GM21723 (cell line): ENCODE measurements around the gene CCR5AS.
"Not testable (repeated sequence)": the region's sequence is repeated elsewhere in the genome, so short reads cannot be mapped to it uniquely, and the experiment has no call there.

Experiments
- ATAC-seq: cut with Tn5 transposase; IDR thresholded peaks from one replicate; pipeline ENCODE4 v1.9.1; 2021; ENCODE audit warnings: mild to moderate bottlenecking, moderate library complexity; ENCODE audit not compliant: unreplicated experiment

Gene CCR5AS

DNA sequence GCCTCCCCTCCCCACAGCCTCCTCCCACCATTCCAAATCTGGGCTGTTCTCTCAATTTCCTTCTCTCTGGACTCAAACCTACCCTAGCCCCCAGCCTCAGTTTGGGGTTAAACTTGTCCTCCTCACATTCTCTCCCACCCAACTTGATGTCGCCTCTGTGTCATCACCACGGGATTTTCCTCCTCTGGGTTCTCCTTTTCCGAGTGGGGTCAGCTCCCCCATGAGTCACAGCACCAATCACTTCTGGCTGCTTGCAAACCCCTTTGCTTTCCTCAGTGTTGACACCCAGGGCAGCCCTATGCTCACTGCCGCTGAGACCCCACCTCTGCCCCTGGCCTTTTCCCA lies 451 bp downstream of the CCR5AS start:
- no peak for ATAC-seq

DNA sequence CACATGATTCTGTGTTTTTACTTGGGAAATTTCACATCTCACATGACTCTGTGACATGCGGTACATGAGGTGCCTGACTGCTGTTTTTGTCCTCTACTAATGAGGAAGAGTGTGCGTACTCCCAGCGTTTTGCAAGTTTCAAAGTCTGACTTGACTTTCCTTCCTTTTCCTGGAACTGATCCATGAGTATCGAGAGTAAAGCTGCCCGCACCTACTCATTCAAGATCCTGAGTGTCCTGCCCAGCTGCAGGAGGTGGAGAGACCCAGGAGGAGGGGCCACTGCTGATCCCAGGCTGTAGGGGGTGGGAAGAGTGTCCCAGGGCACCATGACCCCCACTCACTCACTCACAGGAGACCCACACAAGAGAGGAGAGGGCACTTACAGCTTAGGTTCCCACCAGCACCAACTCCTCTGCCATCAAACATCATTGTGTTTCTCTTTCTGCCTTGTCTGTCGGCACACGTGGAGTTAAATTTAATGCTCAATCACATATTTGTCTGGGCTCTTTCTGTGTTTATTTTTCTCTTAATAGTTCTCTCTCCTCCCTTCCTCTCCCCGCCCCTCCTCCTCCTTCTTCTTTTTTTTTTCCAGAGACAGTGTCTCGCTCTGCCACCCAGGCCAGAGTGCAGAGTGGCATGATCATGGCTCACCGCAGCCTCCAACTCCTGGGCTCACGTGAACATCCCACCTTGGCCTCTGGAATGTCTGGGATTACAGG lies 1.4 kb downstream of the CCR5AS start:
- no peak for ATAC-seq

DNA sequence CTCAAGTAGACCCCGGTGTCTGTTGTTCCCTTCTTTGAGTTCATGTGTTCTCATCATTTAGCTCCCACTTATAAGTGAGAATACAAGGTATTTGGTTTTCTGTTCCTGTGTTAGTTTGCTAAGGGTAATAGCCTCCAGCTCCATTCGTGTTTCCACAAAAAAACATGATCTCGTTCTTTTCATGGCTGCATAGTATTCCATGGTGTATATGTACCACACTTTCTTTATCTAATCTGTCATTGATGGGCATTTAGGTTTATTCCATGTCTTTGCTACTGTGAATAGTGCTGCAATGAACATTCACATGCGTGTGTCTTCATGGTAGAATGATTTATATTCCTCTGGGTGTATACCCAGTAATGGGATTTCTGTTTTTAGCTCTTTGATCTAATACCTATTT lies 4.0 kb downstream of the CCR5AS start:
- not testable (repeated sequence) for ATAC-seq

DNA sequence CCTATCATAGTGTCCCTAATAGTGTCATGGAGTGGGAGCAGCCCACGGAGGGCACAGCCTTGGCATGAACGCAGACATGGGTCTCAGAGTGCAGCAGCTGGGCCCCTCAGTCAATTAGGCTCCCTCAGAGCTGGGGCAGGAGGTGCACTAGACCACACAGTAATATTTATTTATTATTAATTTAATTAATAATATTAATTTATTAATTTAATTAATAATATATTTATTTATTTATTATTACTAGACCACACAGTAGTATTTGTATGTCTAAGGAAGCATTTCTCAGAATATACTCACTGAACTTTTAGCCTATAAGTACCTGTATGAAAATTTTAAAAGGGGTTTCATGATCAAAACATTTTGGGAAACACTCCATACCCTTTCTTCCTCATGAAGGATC lies 5.3 kb downstream of the CCR5AS start:
- no peak for ATAC-seq

DNA sequence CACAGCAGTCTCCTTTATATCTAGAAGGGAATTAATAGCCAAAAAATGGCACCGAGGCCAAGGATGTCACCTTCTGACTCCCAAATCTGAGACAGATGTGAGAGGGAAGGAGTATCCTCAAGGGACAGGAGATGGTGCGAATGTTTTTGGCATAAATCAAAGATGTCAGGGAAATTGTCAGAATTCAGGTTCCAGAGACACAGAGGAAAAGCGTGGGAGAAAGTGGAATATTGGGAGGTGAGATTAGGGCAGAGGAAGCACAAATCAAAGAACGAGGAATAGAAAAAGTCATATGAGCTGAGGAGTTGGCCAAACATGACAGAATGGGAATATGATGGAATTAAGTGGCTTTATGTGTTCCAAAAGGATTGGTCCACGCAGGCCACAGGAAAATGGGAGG lies 6.0 kb downstream of the CCR5AS start:
- no peak for ATAC-seq

DNA sequence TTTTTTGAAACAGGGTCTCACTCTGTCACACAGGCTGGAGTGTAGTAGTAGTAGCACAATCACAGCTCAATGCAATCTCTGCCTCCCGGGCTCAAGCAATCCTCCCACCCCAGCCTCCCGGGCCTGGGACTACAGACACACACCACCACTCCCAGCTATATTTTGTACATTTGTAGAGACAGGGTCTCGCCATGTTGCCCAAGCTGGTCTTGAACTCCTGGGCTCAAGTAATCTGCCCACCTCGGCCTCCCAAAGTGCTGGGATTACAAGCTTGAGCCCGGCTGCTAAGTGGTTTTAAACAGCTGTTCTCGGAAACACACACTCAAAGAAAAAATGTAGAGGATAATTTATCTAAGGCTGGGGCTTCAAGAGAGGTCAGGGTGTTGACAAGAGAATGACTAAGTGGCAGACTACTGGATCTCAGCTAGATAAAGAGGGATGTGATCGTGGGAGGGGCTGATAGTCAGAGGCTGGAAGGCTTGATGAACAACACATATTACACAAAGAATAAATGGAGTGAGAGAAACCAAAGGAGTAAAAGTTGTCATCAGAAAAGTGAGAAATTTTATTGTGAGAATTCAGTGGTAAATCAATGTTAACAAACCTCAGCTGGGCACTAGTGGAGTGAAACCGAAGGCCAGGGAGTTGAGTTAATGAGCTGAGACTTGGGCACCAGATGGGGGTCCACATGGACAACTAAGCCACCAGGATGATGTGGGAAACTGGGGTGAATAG lies 6.7 kb downstream of the CCR5AS start:
- no peak for ATAC-seq

DNA sequence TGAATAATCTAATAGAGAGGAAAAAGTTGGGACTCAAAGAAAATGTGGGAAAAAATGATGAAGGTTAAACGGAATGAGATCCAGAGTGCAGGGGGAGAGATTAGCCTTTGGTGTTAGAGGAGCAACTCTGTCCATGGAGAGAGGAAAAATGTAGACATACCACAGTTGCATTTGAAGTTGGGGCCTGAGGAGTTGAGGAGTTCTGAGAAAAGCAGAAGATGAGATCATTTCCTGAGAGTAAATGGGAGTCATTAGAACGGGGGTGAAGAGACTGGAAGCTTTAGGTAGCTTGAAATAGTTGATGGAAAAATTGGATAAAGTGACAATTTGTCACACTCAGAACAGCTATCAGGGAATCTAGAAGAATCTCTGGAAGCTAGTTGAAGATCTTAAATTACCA lies 7.3 kb downstream of the CCR5AS start:
- ATAC-seq, result no peak

DNA sequence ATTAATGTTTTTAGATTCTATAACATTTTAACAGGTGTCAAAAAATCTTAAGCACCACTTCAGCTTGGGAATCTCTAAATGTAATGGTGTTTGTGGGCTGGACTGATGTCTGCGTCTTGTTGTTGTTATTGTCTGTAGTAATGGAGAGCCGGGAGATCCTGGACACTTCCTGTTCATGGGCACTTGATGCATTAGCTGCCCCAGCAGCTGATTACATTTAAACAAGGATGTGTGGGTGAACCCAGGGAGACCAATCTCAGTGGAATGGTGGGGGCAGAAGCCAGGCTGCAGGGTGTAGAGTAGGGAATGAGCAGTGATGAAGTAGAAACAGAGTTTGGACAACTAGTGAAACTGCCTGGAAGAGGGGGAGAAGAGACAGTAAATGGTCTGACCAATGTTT lies 7.8 kb downstream of the CCR5AS start:
- no peak for ATAC-seq

DNA sequence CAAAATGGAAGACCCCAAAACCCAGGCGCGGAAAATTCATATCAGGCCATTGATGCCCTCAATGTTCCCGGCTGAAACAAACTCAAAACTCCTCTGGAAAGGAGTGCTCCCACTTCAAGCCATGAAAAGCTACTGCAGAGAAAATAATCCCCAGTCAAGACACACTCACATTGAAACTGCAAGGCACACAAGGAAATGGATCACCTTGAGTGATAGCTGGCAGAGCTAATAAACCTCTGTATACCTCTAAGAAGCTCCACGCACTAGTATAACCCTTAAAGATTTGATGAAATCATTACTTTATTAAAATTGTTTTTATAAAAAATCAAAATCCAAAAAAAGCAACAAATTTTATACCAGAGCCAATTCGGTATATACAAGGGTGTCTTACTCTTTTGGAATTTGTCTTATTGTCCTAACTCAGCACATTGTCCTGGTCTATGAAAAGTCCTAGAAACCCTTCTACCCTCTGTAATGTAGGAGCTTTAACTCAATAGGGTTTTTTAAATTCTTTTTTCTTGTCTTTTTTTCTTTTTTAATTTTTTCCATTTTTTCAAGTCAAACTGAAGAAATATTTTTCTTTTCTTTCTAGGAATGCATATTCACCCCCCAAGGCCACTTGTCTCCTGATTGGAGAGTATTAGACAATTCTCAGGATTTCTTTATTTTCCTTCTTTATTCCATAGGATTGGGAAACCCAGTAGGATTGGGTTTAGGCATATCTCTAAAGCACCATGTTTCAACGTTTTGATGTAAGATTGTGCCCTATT lies 8.5 kb downstream of the CCR5AS start:
- ATAC-seq, result no peak

DNA sequence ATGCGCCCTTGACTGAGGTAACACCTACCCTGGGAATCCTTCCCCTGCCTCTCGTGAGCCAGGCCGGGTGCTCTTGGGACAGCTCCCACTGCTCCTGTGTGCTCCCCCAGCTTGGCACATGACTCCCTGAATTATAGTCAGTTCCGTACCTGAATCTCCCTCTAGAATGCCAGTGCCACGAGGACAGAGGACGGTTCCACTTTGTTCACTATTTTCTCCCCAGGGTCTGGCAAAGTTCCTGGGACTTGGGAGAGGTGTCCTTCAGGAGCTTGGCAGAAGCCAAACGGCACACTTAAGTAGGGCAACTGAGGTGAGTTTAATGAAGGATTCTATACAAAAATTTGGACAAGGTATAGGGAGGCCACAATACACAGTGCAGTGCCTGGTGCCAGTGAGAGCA lies 9.8 kb downstream of the CCR5AS start:
- no peak for ATAC-seq

DNA sequence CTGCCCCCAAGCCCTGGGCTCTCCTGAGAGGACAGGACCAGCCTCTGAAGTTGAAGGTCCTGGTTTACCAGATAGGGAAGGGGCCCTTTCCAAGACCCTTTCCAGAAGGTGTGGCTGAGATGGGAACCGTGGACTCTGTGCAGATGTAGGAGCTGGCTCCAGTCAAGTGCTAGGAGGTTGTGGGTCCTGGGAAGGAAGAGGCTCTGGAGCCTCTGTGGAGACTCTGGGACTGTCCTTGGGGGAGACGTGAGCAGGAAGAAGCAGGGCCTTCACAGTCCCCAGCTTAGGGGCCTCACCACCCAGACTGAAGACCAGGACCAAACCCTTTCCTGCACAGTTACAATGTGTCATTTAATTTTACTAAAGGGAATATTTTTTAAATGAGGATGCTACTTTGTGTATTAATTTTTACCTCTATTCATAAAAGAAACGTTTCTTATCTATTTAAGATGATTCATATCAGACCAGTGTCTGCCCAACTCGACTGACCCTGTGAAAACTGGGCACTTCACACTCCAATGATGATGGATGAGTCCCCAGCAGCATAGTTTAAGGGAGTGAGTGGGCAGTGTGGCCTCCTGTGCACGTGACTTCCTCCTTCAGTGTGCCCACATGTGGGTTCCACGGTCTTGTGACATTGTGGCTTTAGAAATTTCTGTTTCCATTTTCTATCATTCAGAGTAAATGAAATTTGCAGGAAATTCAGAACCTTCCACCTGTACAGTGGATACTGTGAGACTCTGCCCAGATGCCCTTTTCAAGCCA lies 10.9 kb downstream of the CCR5AS start:
- no peak for ATAC-seq

DNA sequence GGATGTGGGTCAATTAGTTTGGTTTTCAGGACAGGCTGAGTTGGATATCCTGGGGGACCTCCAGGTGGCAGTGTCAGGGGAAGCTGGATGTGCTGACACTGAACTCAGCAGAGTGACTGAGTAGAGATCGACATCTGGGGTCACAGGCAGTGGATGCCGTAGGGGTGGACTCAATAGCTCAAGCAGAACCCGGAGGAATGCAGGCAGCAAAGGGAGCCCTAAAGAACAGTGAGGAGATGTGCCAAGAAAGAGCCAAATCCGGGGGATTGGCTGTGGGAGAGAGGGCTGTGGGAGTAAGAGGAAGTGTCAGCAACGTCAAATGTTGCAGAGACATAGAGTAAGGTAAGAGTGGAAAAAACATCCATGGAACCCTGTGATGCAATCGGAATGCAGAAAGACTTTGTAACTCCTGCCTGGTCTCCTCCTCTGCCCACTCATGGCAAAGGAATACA lies 11.6 kb downstream of the CCR5AS start:
- no peak for ATAC-seq

DNA sequence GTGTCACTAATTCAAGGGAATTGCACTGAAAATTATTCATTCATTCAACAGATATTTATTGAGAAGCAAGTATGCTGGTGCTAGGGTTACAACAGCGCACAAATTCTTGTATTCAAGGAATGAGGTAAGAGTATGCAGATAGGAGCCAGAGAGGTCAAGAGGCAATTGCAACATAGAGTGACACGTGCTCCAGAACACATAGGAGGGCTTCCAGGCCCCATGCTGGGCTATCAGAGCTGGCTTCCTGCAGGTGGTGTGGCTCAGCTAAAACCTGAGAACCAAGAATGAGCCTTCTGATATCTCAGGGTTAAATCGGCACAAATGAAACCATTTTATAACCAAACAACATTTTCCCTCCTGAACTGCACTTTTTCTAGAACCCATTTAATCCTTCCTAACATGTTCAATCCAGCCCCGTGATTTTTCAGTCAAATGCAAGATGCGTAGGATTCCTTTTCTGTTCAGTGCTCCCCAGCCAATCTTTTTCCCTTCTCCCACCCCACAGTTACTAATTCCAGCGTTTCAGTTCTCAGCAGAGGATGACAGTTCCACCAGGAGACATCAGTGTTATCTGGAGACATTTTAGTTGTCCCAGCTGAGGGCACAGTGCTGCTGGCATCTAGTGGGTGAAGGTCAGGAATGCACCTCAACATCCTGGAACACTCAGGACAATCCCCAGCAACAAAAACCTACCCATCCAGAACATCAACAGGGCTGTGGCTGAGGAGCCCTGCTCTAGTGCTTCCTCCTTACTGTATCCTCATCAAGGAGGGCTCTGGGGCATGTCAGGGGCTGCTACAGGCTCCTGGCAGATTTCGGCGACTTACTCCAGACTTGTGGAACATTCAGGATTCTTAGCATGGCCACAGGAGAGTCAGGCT lies 13.1 kb downstream of the CCR5AS start:
- ATAC-seq, result no peak

DNA sequence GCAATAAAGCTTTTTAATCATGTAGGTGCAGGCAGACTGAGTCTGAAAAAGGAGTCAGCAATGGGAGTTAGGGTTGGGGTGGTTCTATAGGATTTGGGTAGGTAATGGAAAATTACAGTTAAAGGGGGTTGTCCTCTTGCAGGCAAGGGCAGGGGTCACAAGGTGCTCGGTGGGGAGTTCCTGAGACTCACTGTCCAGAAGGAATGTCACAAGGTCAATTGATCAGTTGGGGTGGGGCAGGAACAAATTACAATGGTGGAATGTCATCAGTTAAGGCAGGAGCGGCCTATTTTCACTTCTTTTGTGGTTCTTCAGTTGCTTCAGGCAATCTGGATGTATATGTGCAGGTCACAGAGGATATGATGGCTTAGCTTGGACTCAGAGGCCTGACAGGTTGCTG lies 13.9 kb downstream of the CCR5AS start:
- ATAC-seq, result no peak

DNA sequence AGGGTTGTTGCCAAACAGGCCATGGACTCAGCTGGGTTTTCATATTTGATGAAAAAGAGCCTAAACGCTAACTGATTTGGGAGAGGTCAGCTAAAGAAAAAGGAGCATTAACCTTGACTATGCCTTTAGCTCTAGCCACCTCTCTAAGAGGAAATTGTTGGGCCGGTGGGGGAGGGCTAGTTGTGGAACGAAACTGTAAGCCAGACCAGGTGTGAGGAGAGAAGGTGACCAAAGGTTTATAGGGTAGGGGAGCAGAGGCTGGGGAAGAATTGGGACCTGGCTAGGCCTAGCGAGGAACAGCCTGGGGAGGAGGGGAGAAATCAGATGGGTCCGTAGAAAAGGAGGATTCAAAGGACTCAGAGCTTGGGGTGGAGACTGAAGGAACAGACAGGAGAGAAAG lies 15.3 kb downstream of the CCR5AS start:
- ATAC-seq, result not testable (repeated sequence)

DNA sequence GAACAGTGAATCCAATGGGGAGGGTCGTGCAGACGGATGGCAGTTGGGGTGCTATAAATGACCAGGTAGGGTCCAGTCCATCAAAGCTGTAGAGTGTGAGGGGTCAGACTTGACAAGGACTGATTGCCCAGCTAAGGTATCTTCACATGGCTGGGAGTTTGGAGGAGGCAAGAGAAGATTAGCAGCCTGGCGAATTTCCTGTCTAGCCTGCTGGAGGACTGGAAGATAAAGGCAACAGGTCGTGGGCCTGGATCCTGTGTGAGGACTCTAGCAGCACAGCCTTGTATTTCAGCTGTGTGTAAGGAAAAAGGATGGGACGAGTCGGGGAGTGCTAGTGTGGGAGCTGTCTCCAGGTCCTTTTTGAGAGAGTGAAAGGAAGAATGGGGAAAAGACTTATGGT lies 17.6 kb downstream of the CCR5AS start:
- no peak for ATAC-seq

DNA sequence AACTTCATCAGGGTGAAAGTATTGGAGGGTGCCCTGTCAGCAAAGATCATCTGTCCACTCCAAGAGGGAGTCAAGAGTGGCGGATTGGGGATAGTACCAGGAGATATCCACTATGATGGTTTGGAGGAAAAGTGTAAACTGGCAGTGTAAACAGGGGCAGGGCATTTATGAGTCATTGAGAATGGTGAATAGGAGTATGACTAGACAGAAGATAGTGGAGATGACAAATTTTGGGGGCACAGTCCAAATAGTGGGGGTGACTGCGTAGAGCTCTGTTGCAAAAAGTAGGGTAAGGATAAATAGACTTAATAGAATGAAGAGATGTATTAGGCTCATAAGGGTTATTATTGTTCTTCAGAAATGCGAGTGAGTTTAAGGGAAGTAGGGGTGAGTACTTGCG lies 18.0 kb downstream of the CCR5AS start:
- ATAC-seq, result not testable (repeated sequence)

DNA sequence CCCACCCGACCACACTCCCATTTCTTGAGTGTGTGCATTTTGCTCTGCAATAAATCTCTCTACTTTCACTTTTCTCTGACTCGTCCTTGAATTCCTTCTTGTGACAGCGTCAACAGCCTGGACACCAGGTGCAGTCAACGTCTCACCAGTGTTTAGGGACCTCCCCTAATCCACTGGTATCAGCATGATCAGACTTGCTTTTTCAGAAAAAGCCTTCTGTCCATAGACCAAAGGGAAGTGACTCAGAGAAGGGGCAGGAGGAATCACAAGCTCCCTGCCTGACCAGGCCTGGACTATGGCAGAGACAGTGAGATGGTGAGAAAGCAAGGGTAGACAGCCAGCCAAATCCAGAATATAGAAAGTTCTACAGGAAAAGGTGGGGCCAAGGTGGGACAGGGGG lies 20.7 kb downstream of the CCR5AS start:
- no peak for ATAC-seq

DNA sequence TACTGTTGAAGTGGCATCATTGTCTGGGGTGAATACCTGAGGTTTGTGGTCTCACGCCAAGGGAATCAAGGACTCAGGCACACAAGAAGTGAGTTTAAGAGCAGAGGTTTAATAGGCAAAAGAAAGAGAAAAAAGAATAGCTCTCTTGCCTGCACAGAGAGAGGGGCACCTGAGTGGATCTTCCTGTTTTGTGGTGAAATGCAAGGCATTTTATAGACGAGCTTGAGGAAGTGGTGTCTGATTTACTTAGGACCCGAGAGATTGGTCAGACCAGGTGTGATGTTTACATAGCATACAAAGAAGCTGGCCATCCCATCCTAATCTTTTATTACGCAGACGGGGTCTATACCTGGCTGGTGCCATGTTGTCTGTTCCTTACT lies 22.9 kb downstream of the CCR5AS start:
- ATAC-seq, result no peak

DNA sequence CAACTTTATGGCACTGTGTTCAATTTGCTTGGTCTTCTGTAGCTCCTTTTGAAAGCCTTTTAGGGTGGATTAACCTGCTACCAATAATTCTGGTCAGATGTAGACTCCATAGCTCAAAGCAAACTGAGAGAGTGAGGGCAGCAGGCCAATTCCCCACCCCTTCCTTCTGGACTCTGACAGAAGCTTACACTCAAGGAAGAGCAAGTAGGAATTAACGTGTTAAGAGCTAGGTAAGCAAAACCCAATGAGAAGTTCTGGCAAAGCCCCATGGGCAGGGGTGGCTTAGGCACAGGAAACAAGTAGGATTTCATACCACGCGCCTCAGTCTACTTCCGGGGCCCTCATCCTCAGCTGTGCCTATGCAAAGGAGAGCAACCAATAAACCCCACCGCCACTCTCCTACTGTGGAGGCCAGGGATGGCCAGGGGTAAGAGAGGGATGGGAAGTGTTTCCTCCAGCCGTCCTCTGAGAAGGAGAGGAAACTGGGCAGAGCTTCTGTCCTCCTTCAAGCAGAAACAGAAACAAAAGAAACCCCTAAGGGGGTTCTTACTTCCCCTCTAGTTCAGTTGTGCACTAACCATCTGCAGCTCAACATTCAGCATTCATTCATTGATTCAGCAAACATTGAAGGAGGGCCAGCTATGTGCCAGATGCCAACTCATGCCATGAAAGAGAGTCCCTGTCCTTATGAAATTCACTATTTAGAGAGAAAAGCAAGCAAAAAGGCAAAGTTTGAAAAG lies 23.5 kb downstream of the CCR5AS start:
- no peak for ATAC-seq
